GM18519 (cell line): ENCODE data around the gene IPO7.

Source experiments
- ATAC-seq: cut with Tn5 transposase; IDR thresholded peaks from one replicate; pipeline ENCODE4 v1.9.1; 2021; ENCODE audit warnings: mild to moderate bottlenecking, moderate library complexity; ENCODE audit not compliant: unreplicated experiment, low FRiP score

IPO7 gene

DNA sequence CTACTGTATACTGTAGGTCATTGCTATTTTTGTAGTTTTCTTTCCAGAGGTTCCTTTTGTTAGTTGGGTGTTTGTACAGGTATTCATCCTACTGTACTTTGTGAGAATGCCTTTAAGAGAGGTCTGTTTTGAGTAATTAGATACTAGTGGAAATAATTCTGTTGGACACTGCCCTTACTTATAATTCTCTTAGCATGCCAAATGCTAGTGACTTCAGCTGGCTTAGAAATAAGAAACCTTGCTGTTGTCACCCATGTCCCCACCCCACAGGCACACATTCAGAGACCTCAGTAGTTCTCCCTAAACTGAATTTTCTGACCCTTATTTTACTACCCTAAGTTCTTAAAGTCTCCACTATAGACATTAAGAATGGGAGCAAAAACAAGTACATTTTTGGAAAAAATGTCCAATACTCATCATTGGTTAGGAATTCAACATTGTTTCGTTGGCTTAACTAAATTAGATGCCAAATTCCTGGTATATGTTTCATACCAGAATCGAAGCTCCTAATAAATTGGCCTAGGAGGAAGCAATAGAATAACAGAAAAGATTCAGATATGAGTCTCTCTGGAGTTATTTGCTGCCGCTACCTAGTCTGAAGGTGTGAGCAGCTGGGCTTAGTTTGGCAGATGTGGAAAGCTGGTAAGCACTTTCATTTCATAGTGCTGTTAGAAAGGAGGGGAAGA is 104.8 kb downstream of the IPO7 start:
- ATAC-seq, result no peak

DNA sequence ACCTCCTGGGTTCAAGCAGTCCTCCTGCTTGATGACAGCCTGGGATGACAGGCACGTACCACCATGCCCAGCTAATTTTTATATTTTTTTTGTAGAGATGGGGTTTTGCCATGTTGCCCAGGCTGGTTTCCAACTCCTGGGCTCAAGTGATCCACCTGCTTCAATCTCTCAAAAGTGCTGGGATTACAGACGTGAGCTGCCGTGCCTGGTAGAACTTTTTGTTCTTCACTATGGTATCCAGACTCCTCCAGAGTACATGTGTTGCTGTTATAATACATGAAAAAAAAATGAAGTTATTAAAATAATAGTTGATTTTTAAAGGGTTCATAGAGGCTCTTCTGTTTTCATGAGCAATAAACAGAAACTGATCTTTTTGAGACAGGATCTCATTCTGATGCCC is 105.9 kb downstream of the IPO7 start:
- ATAC-seq, result no peak

DNA sequence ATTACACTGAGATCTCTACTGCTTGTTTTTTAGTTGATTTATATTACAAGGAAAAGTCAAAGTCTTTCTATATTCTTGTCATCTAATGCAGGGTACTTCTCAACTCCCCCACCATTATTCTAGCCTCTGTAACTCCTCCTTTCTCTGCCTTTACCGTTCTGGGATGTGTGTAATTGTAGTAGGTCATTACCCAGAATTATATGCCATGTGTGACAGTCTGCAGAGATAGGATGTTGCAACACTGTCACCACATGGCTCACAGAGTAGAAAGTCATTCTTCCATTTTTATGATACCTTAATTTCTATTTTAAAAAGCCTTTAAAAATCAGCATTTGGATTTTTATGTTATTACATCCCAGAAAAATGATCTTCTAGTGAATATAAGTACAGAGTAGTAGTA is 109.0 kb downstream of the IPO7 start:
- ATAC-seq, result no peak

- ATAC-seq, result no peak
These were observed 109.9 kb downstream of the IPO7 start for GRCh38 chr11:9494316-9494715.

DNA sequence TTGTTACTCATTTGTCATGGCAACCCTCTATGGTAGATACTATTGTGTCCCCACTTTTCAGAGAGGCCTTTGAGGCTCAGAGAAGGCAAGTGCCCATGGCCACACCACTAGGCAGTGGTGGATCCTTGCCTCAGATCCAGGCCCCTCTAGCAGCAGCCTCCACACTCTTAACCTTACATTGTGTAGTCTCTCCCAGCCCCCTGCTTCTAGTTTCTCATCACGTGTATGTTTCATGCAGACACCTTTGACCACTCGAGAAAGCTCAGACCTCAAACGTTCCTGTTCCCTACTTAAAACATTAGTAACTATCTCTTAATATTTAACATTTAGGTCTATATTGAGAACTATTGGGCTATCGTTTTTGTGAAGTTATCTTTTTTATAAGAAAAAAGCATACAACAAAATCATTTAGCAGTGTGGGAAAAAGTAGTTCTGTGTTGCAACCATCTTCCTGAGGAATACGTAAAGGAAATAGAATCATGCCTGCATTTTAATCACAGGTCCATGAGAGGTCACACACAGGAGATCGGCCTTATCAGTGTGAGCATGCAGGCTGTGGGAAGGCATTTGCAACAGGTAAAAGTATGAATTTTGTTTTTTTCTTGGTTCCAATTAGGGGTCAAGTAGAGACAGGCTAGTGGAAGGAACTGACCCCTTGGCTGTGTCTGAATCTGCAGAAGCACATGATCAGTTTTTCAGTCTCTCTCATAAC is 111.5 kb downstream of the IPO7 start:
- no peak for ATAC-seq
